ENCODE measurements around the gene FZD4. TPM values are rescaled to one million over a fixed set of nuclear protein-coding genes. Genes with fewer than 3 reads are reported as not detected.

Gene FZD4
- polyA plus RNA-seq, 1 donor from 2014 or later, result 0.76 TPM

DNA sequence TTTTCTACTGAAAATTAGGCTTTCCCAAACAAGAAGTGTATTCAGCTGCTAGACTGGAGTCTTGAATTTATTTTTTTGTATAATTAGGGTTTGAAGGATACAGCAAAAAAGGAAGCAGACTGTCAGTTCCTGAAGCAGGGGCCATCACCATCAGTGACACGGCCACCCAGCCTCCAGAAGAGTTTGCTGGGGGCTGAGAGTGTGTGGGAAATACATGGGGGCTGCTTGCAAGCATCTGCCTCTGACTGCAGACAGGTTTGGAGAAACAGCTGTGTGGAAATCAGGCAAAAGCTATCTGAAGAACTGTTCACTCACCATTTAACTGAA lies 23.0 kb downstream of the FZD4 start:
- Histone ChIP-seq H4K20me1 (ENCODE audit: insufficient read depth) (no peaks in the 10 kb centered on the region), H3K79me2 (replicated peaks; ENCODE audit: insufficient read depth, low read length) (no peaks in the 10 kb centered on the region), H3K27ac (ENCODE audit: low read length) (no peak overlapping the region), H2AFZ (ENCODE audit: low read depth, low read length) (no peak overlapping the region), H3K9me2 (ENCODE audit: insufficient read depth, low read length) (no peaks in the 10 kb centered on the region), H3K36me3 (ENCODE audit: insufficient read depth, low read length) (no peaks in the 10 kb centered on the region), H3K4me3 (ENCODE audit: low read length) (no peak overlapping the region), H3K4me2 (ENCODE audit: low read length) (no peak overlapping the region), H3K9ac (ENCODE audit: low read length) (no peak overlapping the region), H3F3A (ENCODE audit: insufficient read depth, low read length, poor library complexity, severe bottlenecking) (no peaks in the 10 kb centered on the region), H3K9me3 (ENCODE audit: low read length) (no peaks in the 10 kb centered on the region), H3K27me3 (ENCODE audit: insufficient read depth, low read depth, low read length) (no peaks in the 10 kb centered on the region)
- no peak for TF ChIP-seq SMC3 (conservative IDR thresholded peaks at IDR 0.05; ENCODE audit: poor library complexity)
- no peak for TF ChIP-seq REST (IDR thresholded peaks at IDR 0.05; ENCODE audit: borderline replicate concordance)
- TF ChIP-seq EP300 (conservative IDR thresholded peaks at IDR 0.05; ENCODE audit: poor library complexity, severe bottlenecking), result no peak
- TF ChIP-seq MXI1 (conservative IDR thresholded peaks at IDR 0.05; ENCODE audit: poor library complexity, severe bottlenecking), result no peak
- TF ChIP-seq TAF1 (IDR thresholded peaks at IDR 0.05; ENCODE audit: low read depth), result no peak
- no peak for TF ChIP-seq CTCF (IDR thresholded peaks at IDR 0.05; ENCODE audit: poor library complexity, severe bottlenecking)
- TF ChIP-seq POLR2AphosphoS5 (IDR thresholded peaks at IDR 0.05), result no peak
- no peak for TF ChIP-seq RAD21 (conservative IDR thresholded peaks at IDR 0.05)
- no peak for TF ChIP-seq EZH2 (IDR thresholded peaks at IDR 0.05; ENCODE audit: borderline replicate concordance, insufficient read depth, low read length, poor library complexity, severe bottlenecking)

- Histone ChIP-seq H3K27me3 (ENCODE audit: insufficient read depth, low read depth, low read length) (no peaks in the 10 kb centered on the region), H3K9me3 (ENCODE audit: low read length) (no peaks in the 10 kb centered on the region), H4K20me1 (ENCODE audit: insufficient read depth) (no peaks in the 10 kb centered on the region), H3K27ac (ENCODE audit: low read length) (no peak overlapping the region), H3K9ac (ENCODE audit: low read length) (no peak overlapping the region), H3F3A (ENCODE audit: insufficient read depth, low read length, poor library complexity, severe bottlenecking) (no peaks in the 10 kb centered on the region), H3K79me2 (replicated peaks; ENCODE audit: insufficient read depth, low read length) (no peaks in the 10 kb centered on the region), H2AFZ (ENCODE audit: low read depth, low read length) (no peak overlapping the region), H3K9me2 (ENCODE audit: insufficient read depth, low read length) (no peaks in the 10 kb centered on the region), H3K4me3 (ENCODE audit: low read length) (no peak overlapping the region), H3K36me3 (ENCODE audit: insufficient read depth, low read length) (no peaks in the 10 kb centered on the region), H3K4me2 (ENCODE audit: low read length) (no peak overlapping the region)
- TF ChIP-seq SMC3 (conservative IDR thresholded peaks at IDR 0.05; ENCODE audit: poor library complexity) (no peak), TAF1 (IDR thresholded peaks at IDR 0.05; ENCODE audit: low read depth) (no peak), EP300 (conservative IDR thresholded peaks at IDR 0.05; ENCODE audit: poor library complexity, severe bottlenecking) (no peak), RAD21 (conservative IDR thresholded peaks at IDR 0.05) (no peak), CTCF (IDR thresholded peaks at IDR 0.05; ENCODE audit: poor library complexity, severe bottlenecking) (no peak), REST (IDR thresholded peaks at IDR 0.05; ENCODE audit: borderline replicate concordance) (no peak), EZH2 (IDR thresholded peaks at IDR 0.05; ENCODE audit: borderline replicate concordance, insufficient read depth, low read length, poor library complexity, severe bottlenecking) (no peak)
These were observed 23.5 kb downstream of the FZD4 start for GRCh38 chr11:86931548-86932258.
